Activated CD8-positive, alpha-beta T cell treated with anti-CD3 and anti-CD28 coated beads for 36 hours (primary cell): Measurements from ENCODE around the gene ARMC9. TPM values are rescaled to one million over a fixed set of nuclear protein-coding genes. Genes with fewer than 3 reads are reported as not detected.

Source experiments
- ATAC-seq: fragments of 200-7000 bp; cut with Tn5 transposase; one replicate; pipeline ENCODE4 v1.10.0; 2021; ENCODE audit warnings: mild to moderate bottlenecking, moderate library complexity
- CTCF ChIA-PET: fragments of 350-600 bp; sonication (Branson Sonifier 250); formaldehyde crosslinking; loops from one replicate; lab custom pipeline; 2021; ENCODE audit warnings: antibody characterized with exemption; lab: Charles Lee
- POLR2A ChIA-PET: fragments of 350-600 bp; sonication (Branson Sonifier 250); formaldehyde crosslinking; loops from one replicate; lab custom pipeline; 2021; ENCODE audit warnings: antibody characterized with exemption; lab: Charles Lee
- DNase-seq: peaks from one replicate; pipeline ENCODE4 v3.0.0-alpha.2; 2020
- H3K27ac Mint-ChIP-seq: one replicate; pipeline ENCODE4 v1.8.0; 2021; ENCODE audit warnings: mild to moderate bottlenecking, mixed read lengths
- H3K27me3 Mint-ChIP-seq: one replicate; pipeline ENCODE4 v1.8.0; 2021; ENCODE audit warnings: mixed read lengths
- H3K36me3 Mint-ChIP-seq: one replicate; pipeline ENCODE4 v1.8.0; 2021; ENCODE audit warnings: low read depth, mixed read lengths
- H3K4me1 Mint-ChIP-seq: one replicate; pipeline ENCODE4 v1.8.0; 2021; ENCODE audit warnings: low read depth, mixed read lengths
- H3K4me3 Mint-ChIP-seq: one replicate; pipeline ENCODE4 v1.8.0; 2021; ENCODE audit warnings: mild to moderate bottlenecking, moderate library complexity, mixed read lengths
- H3K9me3 Mint-ChIP-seq: one replicate; pipeline ENCODE4 v1.8.0; 2021; ENCODE audit warnings: mixed read lengths
- intact Hi-C: fragments of 100-400 bp; cut with micrococcal nuclease; formaldehyde crosslinking; loops from one replicate; pipeline ENCODE4 v1.10.0; 2022
- total RNA-seq, 2 experiments: library from RNA; stranded (reverse); gene quantifications; one replicate each; pipeline ENCODE4 v1.2.3, GENCODE V29; 2021
- TF ChIP-seq, protein P1 (sequence below): fragments of 200-600 bp; IDR thresholded peaks from one replicate; pipeline ENCODE4 v1.8.0; 2022; ENCODE audit warnings: antibody characterized with exemption, mild to moderate bottlenecking

ARMC9 gene, protein sequence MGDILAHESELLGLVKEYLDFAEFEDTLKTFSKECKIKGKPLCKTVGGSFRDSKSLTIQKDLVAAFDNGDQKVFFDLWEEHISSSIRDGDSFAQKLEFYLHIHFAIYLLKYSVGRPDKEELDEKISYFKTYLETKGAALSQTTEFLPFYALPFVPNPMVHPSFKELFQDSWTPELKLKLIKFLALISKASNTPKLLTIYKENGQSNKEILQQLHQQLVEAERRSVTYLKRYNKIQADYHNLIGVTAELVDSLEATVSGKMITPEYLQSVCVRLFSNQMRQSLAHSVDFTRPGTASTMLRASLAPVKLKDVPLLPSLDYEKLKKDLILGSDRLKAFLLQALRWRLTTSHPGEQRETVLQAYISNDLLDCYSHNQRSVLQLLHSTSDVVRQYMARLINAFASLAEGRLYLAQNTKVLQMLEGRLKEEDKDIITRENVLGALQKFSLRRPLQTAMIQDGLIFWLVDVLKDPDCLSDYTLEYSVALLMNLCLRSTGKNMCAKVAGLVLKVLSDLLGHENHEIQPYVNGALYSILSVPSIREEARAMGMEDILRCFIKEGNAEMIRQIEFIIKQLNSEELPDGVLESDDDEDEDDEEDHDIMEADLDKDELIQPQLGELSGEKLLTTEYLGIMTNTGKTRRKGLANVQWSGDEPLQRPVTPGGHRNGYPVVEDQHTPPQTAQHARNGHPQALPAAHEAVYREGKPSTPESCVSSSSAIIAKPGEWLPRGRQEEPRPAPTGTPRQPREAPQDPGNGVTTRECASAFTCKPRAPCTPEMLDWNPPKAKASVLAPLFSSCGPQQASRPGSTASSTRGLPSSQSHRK
- 1 to 10 TPM; 2.0 to 2.2 TPM for total RNA-seq

DNA sequence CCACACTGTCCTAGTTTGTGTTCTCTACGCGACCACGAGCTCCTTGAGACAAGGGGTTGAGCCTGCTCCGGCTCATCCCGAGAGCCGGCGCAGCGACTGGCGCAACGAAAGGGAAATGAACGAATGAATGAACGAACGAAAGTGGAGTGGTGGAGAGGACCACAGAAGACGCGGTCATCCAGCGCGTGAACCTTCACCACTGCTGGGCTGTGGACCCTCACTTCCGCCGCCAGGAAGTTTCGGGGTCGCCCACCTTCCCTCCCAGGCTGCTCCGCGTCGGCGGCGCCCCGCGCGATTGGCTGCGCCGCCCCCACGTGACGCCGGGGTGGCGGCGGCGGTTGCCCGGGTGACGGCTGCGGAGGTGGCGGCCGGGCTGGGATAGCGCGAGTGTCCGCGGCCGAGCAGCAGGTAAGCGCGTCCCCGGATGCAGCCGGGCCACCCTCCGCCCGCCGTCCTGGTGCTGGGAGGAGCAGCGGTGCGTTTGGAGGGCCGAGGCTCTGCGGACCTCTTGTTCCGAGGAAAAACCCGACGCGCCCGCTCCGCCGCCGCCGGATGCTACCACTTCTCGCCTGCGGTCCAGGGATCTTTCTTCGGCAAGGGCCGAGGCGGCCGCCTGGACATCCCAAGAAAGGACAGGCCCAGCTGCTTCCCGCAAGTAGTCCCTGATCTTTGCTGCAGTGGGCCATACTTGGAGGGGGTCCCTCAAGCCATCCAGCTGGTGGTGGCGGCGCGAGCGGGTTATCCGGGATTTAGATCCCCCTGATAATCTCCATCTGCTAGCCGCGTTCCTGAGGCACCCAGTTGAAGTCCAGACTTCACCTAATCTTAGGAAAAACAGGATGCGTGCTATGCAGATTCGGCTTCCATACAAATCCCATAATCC is at the start of gene ARMC9:
Gene ARMC9, plus strand, starts transcription at position 341 of the 883 bp plus-strand sequence. CDS start 7,608 bp downstream, outside the sequence.
- TF ChIP-seq, protein P1, sequence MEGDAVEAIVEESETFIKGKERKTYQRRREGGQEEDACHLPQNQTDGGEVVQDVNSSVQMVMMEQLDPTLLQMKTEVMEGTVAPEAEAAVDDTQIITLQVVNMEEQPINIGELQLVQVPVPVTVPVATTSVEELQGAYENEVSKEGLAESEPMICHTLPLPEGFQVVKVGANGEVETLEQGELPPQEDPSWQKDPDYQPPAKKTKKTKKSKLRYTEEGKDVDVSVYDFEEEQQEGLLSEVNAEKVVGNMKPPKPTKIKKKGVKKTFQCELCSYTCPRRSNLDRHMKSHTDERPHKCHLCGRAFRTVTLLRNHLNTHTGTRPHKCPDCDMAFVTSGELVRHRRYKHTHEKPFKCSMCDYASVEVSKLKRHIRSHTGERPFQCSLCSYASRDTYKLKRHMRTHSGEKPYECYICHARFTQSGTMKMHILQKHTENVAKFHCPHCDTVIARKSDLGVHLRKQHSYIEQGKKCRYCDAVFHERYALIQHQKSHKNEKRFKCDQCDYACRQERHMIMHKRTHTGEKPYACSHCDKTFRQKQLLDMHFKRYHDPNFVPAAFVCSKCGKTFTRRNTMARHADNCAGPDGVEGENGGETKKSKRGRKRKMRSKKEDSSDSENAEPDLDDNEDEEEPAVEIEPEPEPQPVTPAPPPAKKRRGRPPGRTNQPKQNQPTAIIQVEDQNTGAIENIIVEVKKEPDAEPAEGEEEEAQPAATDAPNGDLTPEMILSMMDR, result no peak
- peak; percentile 78 for DNase-seq
- H3K27ac Mint-ChIP-seq, result peak within 1 kb of the TSS; percentile 84
- POLR2A ChIA-PET, result no interaction called here
- no peaks in the 10 kb centered on the region for H3K9me3 Mint-ChIP-seq
- CTCF ChIA-PET, result interaction anchor here (0.7 to 1.0 kb wide), 2 partner anchors 146 to 207 kb away, joined by 4 to 5 read pairs; no protein-coding TSS in a partner anchor
- intact Hi-C loops, result no loop called here
- peak; percentile 97 for ATAC-seq
- peak within 1 kb of the TSS; percentile 87 for H3K4me3 Mint-ChIP-seq
- H3K4me1 Mint-ChIP-seq, result peaks cover 13% of the 10 kb centered on the region
- H3K36me3 Mint-ChIP-seq, result no peaks in the 10 kb centered on the region
- no peaks in the 10 kb centered on the region for H3K27me3 Mint-ChIP-seq

DNA sequence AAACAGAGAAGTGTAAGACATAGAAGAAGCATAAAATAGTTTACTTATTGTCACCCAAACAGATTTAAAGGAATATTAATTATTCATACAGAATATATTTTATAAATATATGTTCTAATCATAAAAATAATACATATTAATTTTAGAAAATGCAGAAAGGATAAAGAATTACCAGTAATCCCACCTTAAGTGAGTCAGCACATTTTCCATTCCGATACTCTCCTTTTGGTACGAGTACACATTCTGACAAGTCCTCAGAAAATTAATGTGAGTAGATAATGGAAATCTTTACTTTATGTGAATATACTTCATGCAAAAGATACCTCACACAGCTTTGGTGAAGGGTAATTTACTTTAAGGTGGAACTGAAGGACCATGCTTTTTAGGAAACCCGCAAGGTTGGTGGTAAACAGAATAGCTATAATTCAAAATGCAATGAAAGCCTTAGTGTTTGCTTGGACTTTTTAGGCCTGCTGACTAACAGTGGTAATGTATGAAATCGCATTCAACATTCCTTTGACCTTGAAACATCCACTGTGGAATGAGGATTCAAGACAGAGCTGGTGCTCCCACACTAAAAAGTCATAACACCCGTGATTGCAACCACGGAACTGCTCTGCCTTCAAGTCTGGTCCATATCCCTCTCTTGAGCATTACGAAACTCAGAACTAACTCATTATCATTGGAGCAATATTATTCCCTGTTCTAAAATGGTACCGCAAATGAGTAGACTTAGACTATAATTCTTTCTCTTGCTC is 45.5 kb upstream of the ARMC9 start:
- no peaks in the 10 kb centered on the region for H3K4me1 Mint-ChIP-seq
- H3K4me3 Mint-ChIP-seq, result no peak overlapping the region
- no peaks in the 10 kb centered on the region for H3K27me3 Mint-ChIP-seq
- peaks cover 15% of the 10 kb centered on the region for H3K36me3 Mint-ChIP-seq
- TF ChIP-seq, protein P1, result no peak
- CTCF ChIA-PET, result no interaction called here
- no peak for DNase-seq
- intact Hi-C loops, result no loop called here
- no peak for ATAC-seq
- no peak overlapping the region for H3K27ac Mint-ChIP-seq
- no peaks in the 10 kb centered on the region for H3K9me3 Mint-ChIP-seq
- POLR2A ChIA-PET, result no interaction called here

DNA sequence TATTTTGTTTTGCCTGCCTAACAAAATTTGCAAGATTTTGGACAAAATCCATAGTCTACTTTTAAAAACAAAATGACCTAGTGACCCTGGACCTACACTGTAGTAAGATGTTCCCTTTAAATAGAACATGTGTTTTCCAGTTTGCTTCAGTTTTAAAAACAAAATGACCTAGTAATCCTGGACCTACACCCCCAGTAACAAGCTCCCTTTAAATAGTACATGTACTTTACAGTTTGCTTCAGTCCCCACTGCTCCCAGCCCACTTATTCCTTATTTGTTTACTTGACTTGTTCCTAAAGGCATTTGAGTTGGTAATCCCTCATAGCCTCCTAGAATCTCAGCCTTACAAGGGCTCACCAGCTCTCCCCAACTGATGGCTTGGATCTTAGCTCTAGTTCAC is 39.1 kb upstream of the ARMC9 start:
- H3K4me1 Mint-ChIP-seq, result peaks cover 25% of the 10 kb centered on the region
- ATAC-seq (no peak), DNase-seq (no peak)
- intact Hi-C loops, result no loop called here
- no peaks in the 10 kb centered on the region for H3K27me3 Mint-ChIP-seq
- no peak overlapping the region for H3K4me3 Mint-ChIP-seq
- TF ChIP-seq, protein P1, result no peak
- H3K27ac Mint-ChIP-seq, result no peak overlapping the region
- ChIA-PET POLR2A (interaction anchor here (0.6 kb wide), 1 partner anchor 17 kb away, joined by 3 read pairs; no protein-coding TSS in a partner anchor), CTCF (interaction anchor here (2.1 kb wide), 1 partner anchor 55 kb away, joined by 6 read pairs; no protein-coding TSS in a partner anchor)
- peaks cover 24% of the 10 kb centered on the region for H3K36me3 Mint-ChIP-seq
- no peaks in the 10 kb centered on the region for H3K9me3 Mint-ChIP-seq

DNA sequence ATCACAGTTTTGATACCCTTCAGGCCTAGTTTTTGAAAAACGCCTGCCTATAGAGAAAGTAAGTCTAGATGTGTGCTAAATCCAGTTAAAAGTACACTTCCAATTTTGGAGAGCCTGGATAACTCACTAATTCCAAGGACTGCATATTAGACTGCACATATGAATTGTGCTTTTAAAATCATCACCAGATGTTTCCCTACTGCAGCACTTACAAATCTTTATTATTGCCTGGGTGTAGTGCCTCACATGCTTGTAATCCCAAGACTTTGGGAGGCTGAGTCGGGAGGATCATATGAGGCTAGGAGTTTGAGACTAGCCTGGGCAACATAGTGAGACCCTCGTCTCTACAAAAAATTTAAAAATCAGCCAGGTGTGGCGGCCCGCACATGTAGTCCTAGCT is 37.7 kb upstream of the ARMC9 start:
- DNase-seq, result no peak
- H3K4me3 Mint-ChIP-seq, result no peak overlapping the region
- peaks cover 25% of the 10 kb centered on the region for H3K4me1 Mint-ChIP-seq
- intact Hi-C loops, result no loop called here
- H3K9me3 Mint-ChIP-seq, result no peaks in the 10 kb centered on the region
- H3K36me3 Mint-ChIP-seq, result peaks cover 29% of the 10 kb centered on the region
- CTCF ChIA-PET, result no interaction called here
- no peak for ATAC-seq
- H3K27ac Mint-ChIP-seq, result peak overlapping the region; percentile 49
- POLR2A ChIA-PET, result no interaction called here
- TF ChIP-seq, protein P1, result no peak
- no peaks in the 10 kb centered on the region for H3K27me3 Mint-ChIP-seq
